GM19397 (cell line): ENCODE results near the gene PTPRN2.

Experiments used
- ATAC-seq: cut with Tn5 transposase; IDR thresholded peaks from one replicate; pipeline ENCODE4 v1.9.1; 2021; ENCODE audit warnings: mild to moderate bottlenecking, moderate library complexity; ENCODE audit not compliant: unreplicated experiment

PTPRN2 gene

GRCh38 chr7:158447506-158448171 lies 140.0 kb downstream of the PTPRN2 start:
- ATAC-seq, result no peak

- no peak for ATAC-seq
Observed at GRCh38 chr7:158447151-158447505, 140.5 kb downstream of the PTPRN2 start.

- ATAC-seq, result no peak
Observed at GRCh38 chr7:158446706-158447105, 140.9 kb downstream of the PTPRN2 start.

GRCh38 chr7:158446281-158446680 lies 141.3 kb downstream of the PTPRN2 start:
- no peak for ATAC-seq

- ATAC-seq, result no peak
Observed at GRCh38 chr7:158445421-158446175, 142.0 kb downstream of the PTPRN2 start.

- no peak for ATAC-seq
Observed at GRCh38 chr7:158444501-158445420, 142.9 kb downstream of the PTPRN2 start.

- no peak for ATAC-seq
Observed at GRCh38 chr7:158443688-158444483, 143.7 kb downstream of the PTPRN2 start.

GRCh38 chr7:158443014-158443687 lies 144.5 kb downstream of the PTPRN2 start:
- ATAC-seq, result no peak

- ATAC-seq, result no peak
Observed at GRCh38 chr7:158442260-158442659, 145.4 kb downstream of the PTPRN2 start.

- ATAC-seq, result no peak
Observed at GRCh38 chr7:158439035-158439434, 148.6 kb downstream of the PTPRN2 start.

- ATAC-seq, result no peak
Observed at GRCh38 chr7:158432369-158433341, 155.0 kb downstream of the PTPRN2 start.

- no peak for ATAC-seq
Observed at GRCh38 chr7:158431941-158432347, 155.7 kb downstream of the PTPRN2 start.

- no peak for ATAC-seq
Observed at GRCh38 chr7:158431055-158431940, 156.3 kb downstream of the PTPRN2 start.

- no peak for ATAC-seq
Observed at GRCh38 chr7:158430308-158431034, 157.2 kb downstream of the PTPRN2 start.

- no peak for ATAC-seq
Observed at GRCh38 chr7:158428837-158429753, 158.5 kb downstream of the PTPRN2 start.

- ATAC-seq, result no peak
Observed at GRCh38 chr7:158428131-158428836, 159.3 kb downstream of the PTPRN2 start.
